Endothelial cell of umbilical vein (primary cell): ENCODE results near the gene MTRF1. TPM values are rescaled to one million over a fixed set of nuclear protein-coding genes. Genes with fewer than 3 reads are reported as not detected.
A peak's percentile ranks its signal among the peaks of the same experiment; 100 is the strongest.

ENCODE experiments used
- BruUV-seq: library from RNA; stranded (reverse); fragments of 400-500 nt; replicated peaks from 2 replicates; lab custom pipeline; 2021; lab: Mats Ljungman, UMichigan
- CTCF ChIA-PET: fragments of 300-600, 350-600 bp; sonication (Branson Sonifier 250); formaldehyde crosslinking; loops from one replicate; lab custom pipeline; 2021; ENCODE audit warnings: antibody characterized with exemption, inconsistent platforms; lab: Charles Lee
- POLR2A ChIA-PET: fragments of 300-600, 350-600 bp; sonication (Branson Sonifier 250); formaldehyde crosslinking; loops from one replicate; lab custom pipeline; 2021; ENCODE audit warnings: antibody characterized with exemption, inconsistent platforms; lab: Charles Lee
- DNase-seq: peaks from one replicate; pipeline ENCODE4 v3.0.0-alpha.2; 2011; ENCODE audit warnings: low read depth, low spot score
- FAIRE-seq: peaks from 2 replicates; lab custom pipeline; 2011; peaks lifted over from hg19 to GRCh38; lab: Jason Lieb, UNC
- H2AFZ ChIP-seq: 2 replicates; pipeline ENCODE4 v1.6.0; 2012; ENCODE audit warnings: low read depth, low read length, control low read depth, inconsistent platforms
- H3K27ac ChIP-seq: 2 replicates; pipeline ENCODE4 v1.5.1; 2011; ENCODE audit warnings: low read depth, mild to moderate bottlenecking, control low read depth, low read length, moderate library complexity; ENCODE audit not compliant: insufficient read depth
- H3K27me3 ChIP-seq, 2 experiments: 2 replicates each; pipeline versions ENCODE4 v1.6.0 to v1.6.1; 2011; ENCODE audit warnings: low read length in 2 of 2, mixed read lengths in 1 of 2; ENCODE audit not compliant: control insufficient read depth in 2 of 2, insufficient read depth in 2 of 2
- H3K36me3 ChIP-seq, 2 experiments: 2 replicates in 1 of 2; 3 replicates in 1 of 2; pipeline ENCODE4 v1.5.1; 2011; ENCODE audit warnings: low read length in 2 of 2, mild to moderate bottlenecking in 1 of 2, moderate library complexity in 1 of 2; ENCODE audit not compliant: control insufficient read depth in 2 of 2, insufficient read depth in 2 of 2; ENCODE audit errors: extremely low read depth in 1 of 2
- H3K4me1 ChIP-seq: 3 replicates; pipeline ENCODE4 v1.5.1; 2011; ENCODE audit warnings: mild to moderate bottlenecking, low read length; ENCODE audit not compliant: control insufficient read depth, insufficient read depth; ENCODE audit errors: extremely low read depth
- H3K4me2 ChIP-seq: 2 replicates; pipeline ENCODE4 v1.6.1; 2011; ENCODE audit warnings: low read length, control low read depth, mixed read lengths; ENCODE audit not compliant: insufficient read depth
- H3K4me3 ChIP-seq, 3 experiments: fragments of 200-600 bp in 1 of 3; sonication (generic), shearing (Covaris generic) in 1 of 3; replicated peaks in 1 of 3; 2 replicates each; pipeline ENCODE4 v1.5.1; 2011 to 2016; ENCODE audit warnings: control low read depth in 3 of 3, low read length in 3 of 3, mild to moderate bottlenecking in 2 of 3, inconsistent platforms in 1 of 3, low read depth in 1 of 3, moderate library complexity in 1 of 3; ENCODE audit not compliant: insufficient read depth in 1 of 3
- H3K79me2 ChIP-seq: 2 replicates; pipeline ENCODE4 v1.6.0; 2012; ENCODE audit warnings: low read length, inconsistent platforms; ENCODE audit not compliant: control insufficient read depth, insufficient read depth
- H3K9ac ChIP-seq: replicated peaks from 2 replicates; pipeline ENCODE3; 2011; ENCODE audit warnings: low read length, control low read depth; ENCODE audit not compliant: insufficient read depth; ENCODE audit errors: extremely low read depth
- H3K9me1 ChIP-seq: replicated peaks from 3 replicates; pipeline ENCODE4 v1.6.0; 2011; ENCODE audit warnings: mild to moderate bottlenecking, low read length; ENCODE audit not compliant: control insufficient read depth, insufficient read depth; ENCODE audit errors: extremely low read depth
- H3K9me3 ChIP-seq: replicated peaks from 2 replicates; pipeline ENCODE4 v1.5.1; 2012; ENCODE audit warnings: low read length, inconsistent platforms; ENCODE audit not compliant: control insufficient read depth, insufficient read depth
- H4K20me1 ChIP-seq: replicated peaks from 2 replicates; pipeline ENCODE3; 2011; ENCODE audit warnings: mild to moderate bottlenecking, low read length; ENCODE audit not compliant: control insufficient read depth, insufficient read depth; ENCODE audit errors: extremely low read depth
- CTCF ChIP-seq, 2 donors: IDR thresholded peaks; 1 replicate in 1 of 2; 2 replicates in 1 of 2; pipeline ENCODE4 v1.5.1; 2011; ENCODE audit warnings: low read length in 2 of 2, mild to moderate bottlenecking in 2 of 2, moderate library complexity in 2 of 2, control low read depth in 1 of 2, inconsistent platforms in 1 of 2, low read depth in 1 of 2; ENCODE audit not compliant: insufficient read depth in 1 of 2; ENCODE audit errors: extremely low read depth in 1 of 2
- FOS ChIP-seq: IDR thresholded peaks from 2 replicates; pipeline ENCODE4 v1.6.1; 2011; ENCODE audit warnings: mild to moderate bottlenecking, low read length, moderate library complexity, borderline replicate concordance; ENCODE audit not compliant: insufficient read depth
- JUN ChIP-seq: IDR thresholded peaks from 2 replicates; pipeline ENCODE4 v1.6.1; 2011; ENCODE audit warnings: borderline replicate concordance, low read depth; ENCODE audit not compliant: insufficient read length, insufficient read depth
- MYC ChIP-seq: IDR thresholded peaks from one replicate; pipeline ENCODE4 v1.6.1; 2011; ENCODE audit warnings: mild to moderate bottlenecking, low read depth, low read length
- POLR2A ChIP-seq: IDR thresholded peaks from 2 replicates; pipeline ENCODE4 v1.6.1; 2012; ENCODE audit warnings: low read depth, mild to moderate bottlenecking, control low read depth, low read length
- POLR2AphosphoS5 ChIP-seq: IDR thresholded peaks from 2 replicates; pipeline ENCODE4 v1.6.1; 2012; ENCODE audit warnings: low read depth, mild to moderate bottlenecking, control low read depth, low read length, moderate library complexity; ENCODE audit not compliant: insufficient read depth
- dilution Hi-C: fragments of 300-500 bp; cut with MboI; formaldehyde crosslinking; loops from one replicate; pipeline ENCODE4 v1.15.0; 2019; ENCODE audit warnings: low sequenced_read_pairs; ENCODE audit not compliant: extremely low pct_ligation_motif_present
- intact Hi-C: fragments of 100-400 bp; cut with micrococcal nuclease; formaldehyde crosslinking; loops from one replicate; pipeline ENCODE4 v1.10.0; 2022
- polyA plus RNA-seq, 4 experiments: library from polyadenylated mRNA; depleted of rRNA in 3 of 4; stranded (reverse) in 3 of 4; unstranded in 1 of 4; fragments of >200 nt; gene quantifications; 2 replicates each; pipeline versions ENCODE4 v1.2.1 to v1.2.3, GENCODE V29; 2011 to 2012; ENCODE audit warnings: missing spikeins in 1 of 4
- total RNA-seq: library from RNA; stranded (reverse); gene quantifications from 2 replicates; pipeline ENCODE4 v1.2.3, GENCODE V29; 2021
- TF ChIP-seq, protein P1 (sequence below): IDR thresholded peaks from 2 replicates; pipeline ENCODE4 v1.6.1; 2011; ENCODE audit not compliant: insufficient read depth, insufficient read length

The MTRF1 gene
- total and polyA plus RNA-seq, 2 donors (not counting 3 experiments of a cell fraction or from before 2014, with no cell fraction given), result 8.0 to 16.3 TPM

DNA sequence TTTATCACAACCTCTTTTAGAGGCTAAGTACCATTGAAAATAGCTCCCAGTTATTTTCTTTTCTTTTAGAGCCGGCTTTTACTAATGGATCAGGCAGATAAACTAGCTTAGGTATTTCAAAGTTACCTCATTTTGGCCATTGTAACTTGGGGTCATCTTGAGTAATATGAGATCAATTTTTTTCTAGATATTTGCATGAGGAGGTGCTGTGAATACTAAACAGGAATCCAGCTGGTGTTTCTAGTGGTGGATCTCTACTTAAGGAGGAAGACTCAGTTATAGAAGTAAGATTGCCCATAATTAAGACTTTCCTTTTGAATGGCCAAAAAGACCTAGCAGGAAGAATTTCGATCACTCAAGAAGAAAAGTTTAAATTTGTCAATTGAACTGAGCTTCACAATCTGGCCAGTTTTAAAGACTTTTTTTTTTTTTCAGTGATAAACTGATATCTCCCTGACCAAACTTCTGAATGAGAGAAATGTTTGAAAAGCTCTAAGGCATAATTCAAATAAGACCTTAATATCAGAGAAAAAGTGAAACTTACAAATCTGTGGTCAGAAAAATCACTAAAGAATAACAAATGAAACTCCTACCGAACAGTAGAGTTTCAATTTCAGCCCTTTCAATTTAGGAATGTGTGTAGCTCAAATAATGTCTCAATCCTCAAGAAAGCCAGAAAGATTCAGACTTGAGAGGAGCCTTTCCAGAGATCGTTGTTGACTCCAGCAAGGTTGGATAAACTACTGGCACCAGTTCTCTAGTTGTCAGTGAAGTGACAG lies 36.1 kb upstream of the MTRF1 start:
- H3K9me3 ChIP-seq, result no peaks in the 10 kb centered on the region
- H2AFZ ChIP-seq, result no peak overlapping the region
- no peaks in the 10 kb centered on the region for H3K9me1 ChIP-seq
- no peak overlapping the region for H3K4me3 ChIP-seq
- TF ChIP-seq, protein P1, sequence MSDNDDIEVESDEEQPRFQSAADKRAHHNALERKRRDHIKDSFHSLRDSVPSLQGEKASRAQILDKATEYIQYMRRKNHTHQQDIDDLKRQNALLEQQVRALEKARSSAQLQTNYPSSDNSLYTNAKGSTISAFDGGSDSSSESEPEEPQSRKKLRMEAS, result no peak
- no peak for TF ChIP-seq MYC
- no peak for TF ChIP-seq CTCF (IDR thresholded peaks at IDR 0.05; ENCODE audit: extremely low read depth in 1 of 2, insufficient read depth in 1 of 2, low read depth in 1 of 2, low read length in 2 of 2)
- TF ChIP-seq POLR2AphosphoS5, result no peak
- TF ChIP-seq FOS, result no peak
- TF ChIP-seq JUN, result no peak
- no peak for TF ChIP-seq POLR2A
- H3K27me3 ChIP-seq, result no peaks in the 10 kb centered on the region
- H3K79me2 ChIP-seq, result no peaks in the 10 kb centered on the region
- dilution Hi-C loops, result no loop called here
- no peak overlapping the region for H3K4me2 ChIP-seq
- no peak overlapping the region for H3K9ac ChIP-seq
- CTCF ChIA-PET, result interaction anchor here (0.7 to 1.5 kb wide), 4 partner anchors 9 to 238 kb away, joined by 3 read pairs; partner anchors contain the start of gene WBP4
- FAIRE-seq (peak; percentile 49), DNase-seq (no peak)
- no TSS peak for BruUV-seq
- POLR2A ChIA-PET, result interaction anchor here (0.6 kb wide), 1 partner anchor 12 kb away, joined by 4 read pairs; no protein-coding TSS in a partner anchor
- no peaks in the 10 kb centered on the region for H3K4me1 ChIP-seq
- H3K27ac ChIP-seq, result no peak overlapping the region
- H3K36me3 ChIP-seq, result no peaks in the 10 kb centered on the region
- intact Hi-C loops, result no loop called here
- H4K20me1 ChIP-seq, result no peaks in the 10 kb centered on the region
